Keratinocyte (primary cell): ENCODE measurements around the gene C16orf92.
"Not testable (repeated sequence)": the region's sequence is repeated elsewhere in the genome, so short reads cannot be mapped to it uniquely, and the experiment has no call there.

Experiments used
- CTCF ChIP-seq, 3 experiments: IDR thresholded peaks in 1 of 3; conservative IDR thresholded peaks in 1 of 3; optimal IDR thresholded peaks in 1 of 3; 2 replicates in 2 of 3; 3 replicates in 1 of 3; pipeline versions ENCODE3 to v1.5.1; 2011; ENCODE audit warnings: low read length in 3 of 3, mild to moderate bottlenecking in 3 of 3, moderate library complexity in 2 of 3, control low read depth in 1 of 3, inconsistent platforms in 1 of 3; ENCODE audit not compliant: insufficient read depth in 2 of 3; ENCODE audit errors: extremely low read depth in 1 of 3
- EZH2 ChIP-seq: IDR thresholded peaks from one replicate; pipeline ENCODE4 v1.6.1; 2012; ENCODE audit warnings: inconsistent platforms, mild to moderate bottlenecking, low read length, moderate library complexity

DNA sequence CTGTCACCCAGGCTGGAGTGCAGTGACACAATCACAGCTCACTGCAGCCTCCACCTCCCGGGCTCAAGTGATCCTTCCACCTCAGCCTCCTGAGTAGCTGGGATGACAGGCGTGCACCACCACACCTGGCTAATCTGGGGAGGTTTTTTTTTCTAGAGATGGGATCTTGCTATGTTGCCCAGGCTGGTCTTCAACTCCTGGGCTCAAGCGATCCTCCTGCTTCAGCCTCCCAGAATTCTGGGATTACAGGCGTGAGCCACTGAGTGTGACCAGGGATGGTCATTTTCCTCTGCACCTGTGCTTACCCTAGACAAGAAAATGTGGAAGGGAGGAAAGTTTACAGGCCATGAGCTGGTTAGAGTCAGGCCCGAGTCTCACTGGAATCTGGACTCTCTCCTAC is 17.7 kb downstream of the C16orf92 start:
- not testable (repeated sequence) for TF ChIP-seq CTCF (optimal IDR thresholded peaks at IDR 0.05 in 1 of 3, IDR thresholded peaks at IDR 0.05 in 1 of 3, conservative IDR thresholded peaks at IDR 0.05 in 1 of 3; ENCODE audit: extremely low read depth in 1 of 3, insufficient read depth in 2 of 3, low read length in 3 of 3); EZH2
